H1 (cell line): ENCODE results near the gene LRPAP1. TPM values are rescaled to one million over a fixed set of nuclear protein-coding genes. Genes with fewer than 3 reads are reported as not detected.

Experiments
- CTCF ChIA-PET: fragments of 300-600 bp; sonication (Branson Sonifier 250); formaldehyde crosslinking; loops from one replicate; lab custom pipeline; 2021; ENCODE audit not compliant: partially characterized antibody; lab: Charles Lee
- POLR2A ChIA-PET: fragments of 300-600 bp; sonication (Branson Sonifier 250); formaldehyde crosslinking; loops from one replicate; lab custom pipeline; 2021; ENCODE audit warnings: inconsistent platforms; ENCODE audit not compliant: partially characterized antibody; lab: Charles Lee
- DNase-seq, 2 experiments: peaks; one replicate each; pipeline versions ENCODE4 v3.0.0 to v3.0.0-alpha.2; 2010 to 2022; ENCODE audit warnings: low spot score in 2 of 2, low read depth in 1 of 2, mixed read lengths in 1 of 2
- FAIRE-seq: peaks from 2 replicates; lab custom pipeline; 2011; peaks lifted over from hg19 to GRCh38; lab: Jason Lieb, UNC
- H2AFZ ChIP-seq: 2 replicates; pipeline ENCODE4 v1.8.1; 2012; ENCODE audit warnings: low read length, inconsistent platforms
- H2AK5ac ChIP-seq: 2 replicates; pipeline ENCODE4 v1.6.1; 2013; ENCODE audit warnings: low read depth, low read length
- H2BK120ac ChIP-seq: replicated peaks from 2 replicates; pipeline ENCODE3; 2013; ENCODE audit warnings: low read depth, low read length, inconsistent platforms
- H2BK12ac ChIP-seq: 2 replicates; pipeline ENCODE4 v1.6.1; 2013; ENCODE audit warnings: low read depth, low read length
- H2BK15ac ChIP-seq: 2 replicates; pipeline ENCODE4 v1.6.1; 2013; ENCODE audit warnings: low read length
- H2BK20ac ChIP-seq: 2 replicates; pipeline ENCODE4 v1.6.1; 2013; ENCODE audit warnings: low read length
- H2BK5ac ChIP-seq: 2 replicates; pipeline ENCODE4 v1.6.1; 2013; ENCODE audit warnings: low read depth, low read length
- H3K14ac ChIP-seq: 2 replicates; pipeline ENCODE4 v1.6.1; 2013; ENCODE audit warnings: inconsistent platforms; ENCODE audit not compliant: insufficient read length
- H3K18ac ChIP-seq: 2 replicates; pipeline ENCODE4 v1.6.1; 2013; ENCODE audit warnings: low read length; ENCODE audit errors: extremely low read depth
- H3K23ac ChIP-seq: 2 replicates; pipeline ENCODE4 v1.6.1; 2013; ENCODE audit warnings: inconsistent platforms; ENCODE audit not compliant: insufficient read length
- H3K23me2 ChIP-seq: 2 replicates; pipeline ENCODE4 v1.6.1; 2013; ENCODE audit warnings: low read depth, low read length
- H3K27ac ChIP-seq: 2 replicates; pipeline ENCODE4 v1.6.1; 2011; ENCODE audit warnings: low read depth, low read length, inconsistent platforms
- H3K27me3 ChIP-seq, 4 experiments: replicated peaks in 1 of 4; 1 replicate in 1 of 4; 2 replicates in 3 of 4; pipeline versions ENCODE4 v1.6.1 to v1.8.1; 2011 to 2013; ENCODE audit warnings: low read length in 3 of 4, mild to moderate bottlenecking in 3 of 4, inconsistent platforms in 2 of 4, mixed read lengths in 2 of 4, moderate library complexity in 1 of 4; ENCODE audit not compliant: control insufficient read depth in 3 of 4, insufficient read depth in 3 of 4; ENCODE audit errors: extremely low read depth in 1 of 4
- H3K36me3 ChIP-seq, 4 experiments: 2 replicates each; pipeline versions ENCODE4 v1.6.1 to v1.8.1; 2011 to 2013; ENCODE audit warnings: mild to moderate bottlenecking in 4 of 4, low read length in 3 of 4, moderate library complexity in 2 of 4, control low read depth in 1 of 4, inconsistent platforms in 1 of 4; ENCODE audit not compliant: insufficient read depth in 4 of 4, control insufficient read depth in 2 of 4
- H3K4ac ChIP-seq: replicated peaks from 2 replicates; pipeline ENCODE3; 2013; ENCODE audit warnings: low read length, low read depth, mixed read lengths, inconsistent platforms; ENCODE audit not compliant: insufficient read length
- H3K4me1 ChIP-seq, 4 experiments: replicated peaks in 1 of 4; 1 replicate in 1 of 4; 2 replicates in 3 of 4; pipeline versions ENCODE4 v1.6.1 to v1.8.1; 2011 to 2013; ENCODE audit warnings: low read length in 3 of 4, inconsistent platforms in 2 of 4, mixed read lengths in 1 of 4; ENCODE audit not compliant: insufficient read depth in 4 of 4, control insufficient read depth in 3 of 4
- H3K4me2 ChIP-seq, 2 experiments: 2 replicates each; pipeline versions ENCODE4 v1.6.1 to v1.8.1; 2011 to 2013; ENCODE audit warnings: low read depth in 2 of 2, low read length in 2 of 2, control low read depth in 1 of 2, inconsistent platforms in 1 of 2, mild to moderate bottlenecking in 1 of 2; ENCODE audit not compliant: insufficient read depth in 1 of 2
- H3K4me3 ChIP-seq, 4 experiments: fragments of 200-600, 300-600 bp in 1 of 4; sonication (generic), shearing (Covaris generic), sonication (Bioruptor Twin) in 1 of 4; 2 replicates each; pipeline versions ENCODE4 v1.5.1 to v1.8.1; 2011 to 2016; ENCODE audit warnings: low read length in 4 of 4, low read depth in 3 of 4, control low read depth in 2 of 4, inconsistent platforms in 2 of 4, mild to moderate bottlenecking in 2 of 4, mixed read lengths in 1 of 4, moderate library complexity in 1 of 4; ENCODE audit not compliant: insufficient read depth in 2 of 4; ENCODE audit errors: extremely low read depth in 1 of 4
- H3K56ac ChIP-seq: replicated peaks from 2 replicates; pipeline ENCODE3; 2013; ENCODE audit warnings: low read depth, mild to moderate bottlenecking, mixed read lengths, low read length, inconsistent platforms; ENCODE audit not compliant: insufficient read length
- H3K79me1 ChIP-seq: 2 replicates; pipeline ENCODE4 v1.6.1; 2013; ENCODE audit warnings: low read depth, low read length, control low read depth
- H3K79me2 ChIP-seq, 2 experiments: 2 replicates each; pipeline versions ENCODE4 v1.6.1 to v1.8.1; 2012 to 2013; ENCODE audit warnings: low read length in 2 of 2, mild to moderate bottlenecking in 2 of 2, inconsistent platforms in 1 of 2; ENCODE audit not compliant: insufficient read depth in 2 of 2, control insufficient read depth in 1 of 2
- H3K9ac ChIP-seq, 4 experiments: replicated peaks in 1 of 4; 1 replicate in 1 of 4; 2 replicates in 3 of 4; pipeline versions ENCODE4 v1.6.1 to v1.8.1; 2011 to 2013; ENCODE audit warnings: low read depth in 3 of 4, low read length in 3 of 4, control low read depth in 2 of 4, mild to moderate bottlenecking in 2 of 4, moderate library complexity in 2 of 4, inconsistent platforms in 1 of 4; ENCODE audit errors: extremely low read depth in 1 of 4
- H3K9me3 ChIP-seq, 2 experiments: 2 replicates each; pipeline versions ENCODE4 v1.6.1 to v1.8.1; 2012 to 2013; ENCODE audit warnings: mild to moderate bottlenecking in 2 of 2, moderate library complexity in 2 of 2, control low read depth in 1 of 2, inconsistent platforms in 1 of 2, low read depth in 1 of 2, low read length in 1 of 2, mixed read lengths in 1 of 2; ENCODE audit not compliant: insufficient read depth in 2 of 2
- H4K20me1 ChIP-seq, 2 experiments: replicated peaks in 1 of 2; 2 replicates each; pipeline versions ENCODE3 to v1.8.1; 2011 to 2013; ENCODE audit warnings: inconsistent platforms in 2 of 2, low read length in 2 of 2, mild to moderate bottlenecking in 1 of 2; ENCODE audit not compliant: insufficient read depth in 2 of 2, control insufficient read depth in 1 of 2
- H4K5ac ChIP-seq: 2 replicates; pipeline ENCODE4 v1.6.1; 2013; ENCODE audit warnings: low read length, low read depth, mixed read lengths, inconsistent platforms; ENCODE audit not compliant: insufficient read length
- H4K8ac ChIP-seq: 2 replicates; pipeline ENCODE4 v1.8.0; 2013; ENCODE audit warnings: mild to moderate bottlenecking, moderate library complexity, low read length, inconsistent platforms; ENCODE audit not compliant: insufficient read depth; ENCODE audit errors: extremely low read depth
- H4K91ac ChIP-seq: replicated peaks from 2 replicates; pipeline ENCODE3; 2013; ENCODE audit warnings: low read length, mixed read lengths, inconsistent platforms; ENCODE audit not compliant: insufficient read length
- BACH1 ChIP-seq: IDR thresholded peaks from 2 replicates; pipeline ENCODE4 v1.6.1; 2012; ENCODE audit warnings: low read length, improper control_type of control experiment
- CBX8 ChIP-seq: fragments of 300-800, 300-1000 bp; sonication (generic); IDR thresholded peaks from 2 replicates; pipeline ENCODE4 v1.7.1; 2016; ENCODE audit warnings: low read depth, low read length, borderline replicate concordance
- CHD2 ChIP-seq: IDR thresholded peaks from 2 replicates; pipeline ENCODE4 v1.6.1; 2012; ENCODE audit warnings: low read length, improper control_type of control experiment
- FOSL1 ChIP-seq: IDR thresholded peaks from 2 replicates; pipeline ENCODE4 v1.6.1; 2011; ENCODE audit warnings: mild to moderate bottlenecking, low read depth, low read length, moderate library complexity; ENCODE audit not compliant: insufficient read depth
- GABPA ChIP-seq: IDR thresholded peaks from 2 replicates; pipeline ENCODE4 v1.6.1; 2011; ENCODE audit warnings: mild to moderate bottlenecking, low read length, moderate library complexity, borderline replicate concordance; ENCODE audit not compliant: insufficient read depth
- HDAC2 ChIP-seq, 2 experiments: fragments of 300-600 bp in 1 of 2; sonication (generic) in 1 of 2; IDR thresholded peaks; 2 replicates each; pipeline ENCODE4 v1.6.1; 2011 to 2012; ENCODE audit warnings: low read depth in 2 of 2, low read length in 2 of 2, mild to moderate bottlenecking in 2 of 2, moderate library complexity in 2 of 2, borderline replicate concordance in 1 of 2, inconsistent platforms in 1 of 2
- KDM5A ChIP-seq: fragments of 200-600 bp; IDR thresholded peaks from 2 replicates; pipeline ENCODE4 v1.7.1; 2012; ENCODE audit warnings: mild to moderate bottlenecking, low read length, inconsistent platforms, mixed read lengths
- NRF1 ChIP-seq: IDR thresholded peaks from 2 replicates; pipeline ENCODE4 v1.6.1; 2011; ENCODE audit warnings: mild to moderate bottlenecking, low read depth, low read length, improper control_type of control experiment
- POU5F1 ChIP-seq: IDR thresholded peaks from 2 replicates; pipeline ENCODE4 v1.6.1; 2011; ENCODE audit warnings: low read depth, mild to moderate bottlenecking, low read length, moderate library complexity
- RAD21 ChIP-seq, 2 experiments: IDR thresholded peaks in 1 of 2; conservative IDR thresholded peaks in 1 of 2; 2 replicates each; pipeline ENCODE4 v1.6.1; 2011; ENCODE audit warnings: low read depth in 2 of 2, low read length in 2 of 2, improper control_type of control experiment in 1 of 2, inconsistent platforms in 1 of 2, mild to moderate bottlenecking in 1 of 2, moderate library complexity in 1 of 2
- RFX5 ChIP-seq: IDR thresholded peaks from 2 replicates; pipeline ENCODE4 v1.6.1; 2011; ENCODE audit warnings: low read depth, low read length, improper control_type of control experiment, borderline replicate concordance
- ZNF274 ChIP-seq: IDR thresholded peaks from 2 replicates; pipeline ENCODE4 v1.7.0; 2012; ENCODE audit warnings: low read length, borderline replicate concordance; ENCODE audit errors: extremely low read depth
- WGBS, 2 experiments: shearing (Covaris generic) in 1 of 2; methylation state at CpG; one replicate each; pipeline versions ENCODE4 v1.1.6 to v1.1.7; 2013 to 2015; ENCODE audit warnings: low lambda C conversion rate in 2 of 2, mixed read lengths in 2 of 2, inconsistent platforms in 1 of 2, low coverage in 1 of 2, missing lambda C conversion rate in 1 of 2; ENCODE audit not compliant: insufficient replicate concordance in 2 of 2, insufficient coverage in 1 of 2, insufficient read length in 1 of 2; ENCODE audit errors: extremely low coverage in 1 of 2, missing lambda C conversion rate in 1 of 2; 5-methylcytosine and 5-hydroxymethylcytosine counted together
- polyA plus RNA-seq, 7 experiments: library from polyadenylated mRNA; depleted of rRNA in 3 of 7; stranded (reverse) in 5 of 7; unstranded in 2 of 7; fragments of >200 nt in 5 of 7; fragments of 200-250 nt in 2 of 7; gene quantifications; 1 replicate in 5 of 7; 2 replicates in 1 of 7; 4 replicates in 1 of 7; pipeline versions ENCODE4 v1.2.1 to v1.2.3, GENCODE V29; 2011 to 2013; ENCODE audit warnings: missing spikeins in 2 of 7, mixed read lengths in 2 of 7
- total RNA-seq: library from RNA; stranded (reverse); fragmentation: NEBNext Ultra II Directional; extraction: Animal tissue kit (Norgen Biotek cat#: 25700); gene quantifications from 2 replicates; pipeline ENCODE4 v1.2.1, GENCODE V29; 2021

Gene LRPAP1
- total and polyA plus RNA-seq, 2 of the 8 experiments (the other 6 are each of a cell fraction or from before 2014, with no cell fraction given), result 31.1 to 101 TPM

- H2BK20ac ChIP-seq, result no peak overlapping the region
- no peak overlapping the region for H4K91ac ChIP-seq
- no peak overlapping the region for H4K8ac ChIP-seq
- H3K9ac ChIP-seq, result no peak overlapping the region
- H3K27ac ChIP-seq, result no peak overlapping the region
- H4K5ac ChIP-seq, result no peak overlapping the region
- H2BK15ac ChIP-seq, result no peak overlapping the region
- ChIA-PET CTCF (interaction anchor here (1.0 to 3.0 kb wide), 6 partner anchors 10 to 143 kb away, joined by 3 to 10 read pairs (median 6); no protein-coding TSS in a partner anchor), POLR2A (interaction anchor here (0.7 kb wide), 1 partner anchor 10 kb away, joined by 3 read pairs; no protein-coding TSS in a partner anchor)
- no peak for FAIRE-seq
- no peak overlapping the region for H3K4me2 ChIP-seq
- no peak overlapping the region for H3K23ac ChIP-seq
- H2BK5ac ChIP-seq, result no peak overlapping the region
- WGBS, 2 experiments, result 86% methylated on average over 20 of the region's 25 CpGs; no CpG with 5 or more reads in 1 of the 2 experiments
- no peaks in the 10 kb centered on the region; the same call in 1 of the 2 replicates for H3K23me2 ChIP-seq
- no peak overlapping the region for H3K4ac ChIP-seq
- peaks cover 5 to 66% (median 39%) of the 10 kb centered on the region in 4 experiments for H3K27me3 ChIP-seq
- no peak overlapping the region for H2AFZ ChIP-seq
- no peak overlapping the region for H2AK5ac ChIP-seq
- no peaks in the 10 kb centered on the region for H3K36me3 ChIP-seq
- H4K20me1 ChIP-seq, result peaks cover 2 to 4% of the 10 kb centered on the region in 2 experiments
- no peak overlapping the region for H3K18ac ChIP-seq
- no peak for DNase-seq
- no peak overlapping the region for H3K4me3 ChIP-seq
- H3K9me3 ChIP-seq, result no peaks in the 10 kb centered on the region
- H3K79me2 ChIP-seq, result no peaks in the 10 kb centered on the region
- H3K79me1 ChIP-seq, result no peaks in the 10 kb centered on the region
- no peak overlapping the region for H3K14ac ChIP-seq
- no peak overlapping the region for H3K56ac ChIP-seq
- H2BK12ac ChIP-seq, result no peak overlapping the region
- peaks cover 0 to 6% (median 0%) of the 10 kb centered on the region in 4 experiments; a peak in 1 of 7 replicates for H3K4me1 ChIP-seq
- H2BK120ac ChIP-seq, result no peak overlapping the region
- TF ChIP-seq RFX5 (no peak), KDM5A (no peak), GABPA (no peak), BACH1 (no peak), HDAC2 (IDR thresholded peaks at IDR 0.05; ENCODE audit: borderline replicate concordance in 1 of 2, low read depth in 2 of 2, low read length in 2 of 2) (no peak), RAD21 (IDR thresholded peaks at IDR 0.05 in 1 of 2, conservative IDR thresholded peaks at IDR 0.05 in 1 of 2; ENCODE audit: low read depth in 2 of 2, low read length in 2 of 2) (no peak), CHD2 (no peak), ZNF274 (no peak), FOSL1 (no peak), NRF1 (no peak), CBX8 (no peak), POU5F1 (no peak)
Observed at GRCh38 chr4:3461515-3462291, 70.5 kb downstream of the LRPAP1 start.
